Gastroesophageal sphincter (tissue), 3 donors: ENCODE data around the gene GNAI2.
"Not testable (repeated sequence)": the region's sequence is repeated elsewhere in the genome, so short reads cannot be mapped to it uniquely, and the experiment has no call there.

Source experiments
- CTCF ChIP-seq, 4 experiments: fragments of 200-600 bp in 2 of 4; fragments of 450-650 bp in 2 of 4; sonication (generic) in 1 of 4; IDR thresholded peaks; one replicate each; pipeline ENCODE4 v1.5.1; 2017 to 2019; ENCODE audit warnings: antibody characterized with exemption in 4 of 4, mild to moderate bottlenecking in 2 of 4, moderate library complexity in 2 of 4
- EP300 ChIP-seq: sonication (generic); formaldehyde crosslinking; IDR thresholded peaks from one replicate; pipeline ENCODE4 v1.6.1; 2017; ENCODE audit warnings: antibody characterized with exemption, mild to moderate bottlenecking
- POLR2AphosphoS5 ChIP-seq: sonication (generic); formaldehyde crosslinking; IDR thresholded peaks from one replicate; pipeline ENCODE4 v1.6.1; 2017; ENCODE audit warnings: antibody characterized with exemption

DNA sequence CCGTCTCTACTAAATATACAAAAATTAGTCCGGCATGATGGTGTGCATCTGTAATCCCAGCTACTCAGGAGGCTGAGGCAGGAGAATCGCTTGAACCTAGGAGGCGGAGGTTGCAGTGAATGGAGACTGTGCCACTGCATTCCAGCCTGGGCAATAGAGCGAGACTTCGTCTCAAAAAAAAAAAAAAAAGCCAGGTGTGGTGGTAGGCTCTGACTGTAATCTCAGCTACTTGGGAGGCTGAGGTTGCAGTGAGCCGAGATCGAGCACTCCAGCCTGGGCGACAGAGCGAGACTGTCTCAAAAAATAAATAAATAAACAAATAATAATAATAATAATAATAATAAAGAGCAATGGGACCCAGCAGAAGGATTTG lies 36.5 kb downstream of the GNAI2 start:
- not testable (repeated sequence) for TF ChIP-seq POLR2AphosphoS5; CTCF (IDR thresholded peaks at IDR 0.05); EP300
